Activated CD4-positive, alpha-beta memory T cell treated with anti-CD3 and anti-CD28 coated beads for 36 hours (primary cell): ENCODE data around the gene AFP. TPM values are rescaled to one million over a fixed set of nuclear protein-coding genes. Genes with fewer than 3 reads are reported as not detected.

Experiments used
- CTCF ChIA-PET: fragments of 350-600 bp; sonication (Branson Sonifier 250); formaldehyde crosslinking; loops from one replicate; lab custom pipeline; 2021; ENCODE audit warnings: antibody characterized with exemption, inconsistent platforms; lab: Charles Lee
- POLR2A ChIA-PET: fragments of 350-600 bp; sonication (Branson Sonifier 250); formaldehyde crosslinking; loops from one replicate; lab custom pipeline; 2021; ENCODE audit warnings: antibody characterized with exemption; lab: Charles Lee
- DNase-seq: peaks from one replicate; pipeline ENCODE4 v3.0.0-alpha.2; 2020
- H3K27ac Mint-ChIP-seq: one replicate; pipeline ENCODE4 v1.8.0; 2021; ENCODE audit warnings: mixed read lengths
- H3K27me3 Mint-ChIP-seq: one replicate; pipeline ENCODE4 v1.8.0; 2021; ENCODE audit warnings: mixed read lengths
- H3K36me3 Mint-ChIP-seq: one replicate; pipeline ENCODE4 v1.8.0; 2021; ENCODE audit warnings: mixed read lengths
- H3K4me1 Mint-ChIP-seq: one replicate; pipeline ENCODE4 v1.8.0; 2021; ENCODE audit warnings: low read depth, mixed read lengths
- H3K4me3 Mint-ChIP-seq: one replicate; pipeline ENCODE4 v1.8.0; 2021; ENCODE audit warnings: mild to moderate bottlenecking, mixed read lengths
- H3K9me3 Mint-ChIP-seq: one replicate; pipeline ENCODE4 v1.8.0; 2021; ENCODE audit warnings: mixed read lengths
- intact Hi-C: fragments of 100-400 bp; cut with micrococcal nuclease; formaldehyde crosslinking; loops from one replicate; pipeline ENCODE4 v1.15.1; 2023
- total RNA-seq, 2 experiments: library from RNA; stranded (reverse); gene quantifications; one replicate each; pipeline ENCODE4 v1.2.3, GENCODE V29; 2021

AFP gene
- total RNA-seq, 2 experiments from 2014 or later = not detected

GRCh38 chr4:73417973-73418372 lies 18.0 kb upstream of the AFP start:
- intact Hi-C loops = no loop called here
- ChIA-PET POLR2A (no interaction called here), CTCF (interaction anchor here (1.0 kb wide), 1 partner anchor 28 kb away, joined by 3 read pairs; no protein-coding TSS in a partner anchor)
- no peak for DNase-seq
- Mint-ChIP-seq H3K36me3 (no peaks in the 10 kb centered on the region), H3K27me3 (no peaks in the 10 kb centered on the region), H3K4me1 (no peaks in the 10 kb centered on the region), H3K9me3 (no peaks in the 10 kb centered on the region), H3K4me3 (no peak overlapping the region), H3K27ac (no peak overlapping the region)

- no peaks in the 10 kb centered on the region for H3K36me3 Mint-ChIP-seq
- ChIA-PET POLR2A (no interaction called here), CTCF (no interaction called here)
- H3K27me3 Mint-ChIP-seq = no peaks in the 10 kb centered on the region
- H3K27ac Mint-ChIP-seq = no peak overlapping the region
- intact Hi-C loops = no loop called here
- no peaks in the 10 kb centered on the region for H3K9me3 Mint-ChIP-seq
- no peak for DNase-seq
- H3K4me3 Mint-ChIP-seq = no peak overlapping the region
- H3K4me1 Mint-ChIP-seq = no peaks in the 10 kb centered on the region
Measured at GRCh38 chr4:73418677-73419076, 17.3 kb upstream of the AFP start.

GRCh38 chr4:73419106-73420038 lies 16.6 kb upstream of the AFP start:
- intact Hi-C loops = no loop called here
- ChIA-PET POLR2A (no interaction called here), CTCF (no interaction called here)
- Mint-ChIP-seq H3K4me1 (no peaks in the 10 kb centered on the region), H3K27me3 (no peaks in the 10 kb centered on the region), H3K27ac (no peak overlapping the region), H3K9me3 (no peaks in the 10 kb centered on the region), H3K4me3 (no peak overlapping the region), H3K36me3 (no peaks in the 10 kb centered on the region)
- DNase-seq = no peak

- no peak for DNase-seq
- H3K9me3 Mint-ChIP-seq = no peaks in the 10 kb centered on the region
- no peaks in the 10 kb centered on the region for H3K27me3 Mint-ChIP-seq
- no peak overlapping the region for H3K4me3 Mint-ChIP-seq
- POLR2A ChIA-PET = no interaction called here
- no peaks in the 10 kb centered on the region for H3K36me3 Mint-ChIP-seq
- no peaks in the 10 kb centered on the region for H3K4me1 Mint-ChIP-seq
- no peak overlapping the region for H3K27ac Mint-ChIP-seq
- intact Hi-C loops = no loop called here
- CTCF ChIA-PET = no interaction called here
Measured at GRCh38 chr4:73420615-73421014, 15.4 kb upstream of the AFP start.

- no peak overlapping the region for H3K27ac Mint-ChIP-seq
- ChIA-PET CTCF (no interaction called here), POLR2A (no interaction called here)
- no peaks in the 10 kb centered on the region for H3K9me3 Mint-ChIP-seq
- no peak overlapping the region for H3K4me3 Mint-ChIP-seq
- H3K4me1 Mint-ChIP-seq = no peaks in the 10 kb centered on the region
- intact Hi-C loops = no loop called here
- H3K27me3 Mint-ChIP-seq = no peaks in the 10 kb centered on the region
- no peak for DNase-seq
- no peaks in the 10 kb centered on the region for H3K36me3 Mint-ChIP-seq
Measured at GRCh38 chr4:73421708-73422457, 14.1 kb upstream of the AFP start.

GRCh38 chr4:73422458-73422752 lies 13.6 kb upstream of the AFP start:
- intact Hi-C loops = no loop called here
- Mint-ChIP-seq H3K36me3 (no peaks in the 10 kb centered on the region), H3K4me3 (no peak overlapping the region), H3K27me3 (no peaks in the 10 kb centered on the region), H3K9me3 (no peaks in the 10 kb centered on the region), H3K4me1 (no peaks in the 10 kb centered on the region), H3K27ac (no peak overlapping the region)
- CTCF ChIA-PET = no interaction called here
- POLR2A ChIA-PET = no interaction called here
- DNase-seq = no peak

GRCh38 chr4:73423184-73423583 lies 12.8 kb upstream of the AFP start:
- H3K4me3 Mint-ChIP-seq = no peak overlapping the region
- H3K27me3 Mint-ChIP-seq = peaks cover 2% of the 10 kb centered on the region
- no peaks in the 10 kb centered on the region for H3K4me1 Mint-ChIP-seq
- POLR2A ChIA-PET = no interaction called here
- CTCF ChIA-PET = no interaction called here
- no peaks in the 10 kb centered on the region for H3K9me3 Mint-ChIP-seq
- H3K27ac Mint-ChIP-seq = no peak overlapping the region
- intact Hi-C loops = no loop called here
- H3K36me3 Mint-ChIP-seq = no peaks in the 10 kb centered on the region
- DNase-seq = no peak

- intact Hi-C loops = no loop called here
- H3K27me3 Mint-ChIP-seq = peaks cover 5% of the 10 kb centered on the region
- H3K36me3 Mint-ChIP-seq = no peaks in the 10 kb centered on the region
- H3K27ac Mint-ChIP-seq = no peak overlapping the region
- ChIA-PET CTCF (no interaction called here), POLR2A (no interaction called here)
- H3K4me1 Mint-ChIP-seq = no peaks in the 10 kb centered on the region
- no peaks in the 10 kb centered on the region for H3K9me3 Mint-ChIP-seq
- no peak for DNase-seq
- H3K4me3 Mint-ChIP-seq = no peak overlapping the region
Measured at GRCh38 chr4:73426666-73427065, 9.4 kb upstream of the AFP start.

GRCh38 chr4:73429118-73429517 lies 6.9 kb upstream of the AFP start:
- Mint-ChIP-seq H3K4me3 (no peak overlapping the region), H3K27me3 (peaks cover 5% of the 10 kb centered on the region), H3K4me1 (no peaks in the 10 kb centered on the region), H3K36me3 (no peaks in the 10 kb centered on the region), H3K27ac (no peak overlapping the region), H3K9me3 (no peaks in the 10 kb centered on the region)
- ChIA-PET CTCF (interaction anchor here (1.7 kb wide), 1 partner anchor 17 kb away, joined by 4 read pairs; no protein-coding TSS in a partner anchor), POLR2A (no interaction called here)
- no peak for DNase-seq
- intact Hi-C loops = no loop called here

- POLR2A ChIA-PET = no interaction called here
Measured at GRCh38 chr4:73429826-73430587, 6.0 kb upstream of the AFP start.

GRCh38 chr4:73431813-73432168 lies 4.2 kb upstream of the AFP start:
- no peaks in the 10 kb centered on the region for H3K36me3 Mint-ChIP-seq
- ChIA-PET CTCF (interaction anchor here (3.7 kb wide), 1 partner anchor 15 kb away, joined by 13 read pairs; no protein-coding TSS in a partner anchor), POLR2A (no interaction called here)
- no peak for DNase-seq
- no peak overlapping the region for H3K27ac Mint-ChIP-seq
- peaks cover 6% of the 10 kb centered on the region for H3K27me3 Mint-ChIP-seq
- intact Hi-C loops = no loop called here
- H3K4me1 Mint-ChIP-seq = no peaks in the 10 kb centered on the region
- no peak overlapping the region for H3K4me3 Mint-ChIP-seq
- H3K9me3 Mint-ChIP-seq = no peaks in the 10 kb centered on the region

More at GRCh38 chr4:73429826-73430587, 6.0 kb upstream of the AFP start:
- Mint-ChIP-seq H3K9me3 (no peaks in the 10 kb centered on the region), H3K27ac (no peak overlapping the region), H3K27me3 (peaks cover 6% of the 10 kb centered on the region), H3K4me3 (no peak overlapping the region), H3K4me1 (no peaks in the 10 kb centered on the region), H3K36me3 (no peaks in the 10 kb centered on the region)
- CTCF ChIA-PET = interaction anchor here (3.7 kb wide), 1 partner anchor 16 kb away, joined by 13 read pairs; no protein-coding TSS in a partner anchor
- intact Hi-C loops = no loop called here
- DNase-seq = no peak
